Activated naive CD8-positive, alpha-beta T cell treated with anti-CD3 and anti-CD28 coated beads, Interleukin-2, amount 10 ng/mL, durations not matched to agents 7 days and 5 days (primary cell): Measurements from ENCODE around the gene MRPL53. TPM values are rescaled to one million over a fixed set of nuclear protein-coding genes. Genes with fewer than 3 reads are reported as not detected.

Source experiments
- total RNA-seq, 2 experiments: library from RNA; stranded (reverse); gene quantifications; one replicate each; pipeline ENCODE4 v1.2.3, GENCODE V29; 2021

Gene MRPL53
- total RNA-seq, 2 experiments from 2014 or later: 91.6 to 92.1 TPM

Other genes starting within 250 kb of the MRPL53 start
- 1 to 10 TPM; 3.6 to 6.6 TPM for gene SLC4A5, start 129.3 kb downstream of the MRPL53 start, total RNA-seq
- 100 to 1,000 TPM; 111 to 113 TPM for gene DCTN1, start 92.4 kb downstream of the MRPL53 start, total RNA-seq
- 1 to 10 TPM; 3.7 to 5.8 TPM for gene C2orf81, start 51.1 kb downstream of the MRPL53 start, total RNA-seq
- gene WDR54, start 51.0 kb downstream of the MRPL53 start, total RNA-seq: 10 to 100 TPM; 88.9 to 94.4 TPM
- 1 to 10 TPM in 1 of 2 experiments, under 1 TPM in 1; 0.80 to 1.8 TPM for gene RTKN, start 30.7 kb downstream of the MRPL53 start, total RNA-seq
- gene INO80B, start 17.6 kb downstream of the MRPL53 start, total RNA-seq: 10 to 100 TPM; 46.8 to 51.4 TPM
- 10 to 100 TPM; 66.8 to 69.6 TPM for gene WBP1, start 14.2 kb downstream of the MRPL53 start, total RNA-seq
- gene MOGS, start 7.3 kb downstream of the MRPL53 start, total RNA-seq: 10 to 100 TPM; 66.1 to 68.7 TPM
- 10 to 100 TPM; 36.8 to 37.1 TPM for gene CCDC142, start 10.3 kb upstream of the MRPL53 start, total RNA-seq
- gene TTC31, start 10.4 kb upstream of the MRPL53 start, total RNA-seq: 10 to 100 TPM; 44.1 to 46.2 TPM
- gene LBX2, start 26.9 kb upstream of the MRPL53 start, total RNA-seq: 1 to 10 TPM; 1.2 to 1.3 TPM
- gene PCGF1, start 35.0 kb upstream of the MRPL53 start, total RNA-seq: 10 to 100 TPM; 35.9 to 40.1 TPM
- gene TLX2, start 41.8 kb upstream of the MRPL53 start, total RNA-seq: under 1 TPM; 0.69 to 0.88 TPM
- gene DQX1, start 53.6 kb upstream of the MRPL53 start, total RNA-seq: under 1 TPM; 0.20 to 0.39 TPM
- 100 to 1,000 TPM; 126 to 127 TPM for gene AUP1, start 57.0 kb upstream of the MRPL53 start, total RNA-seq
- gene HTRA2, start 57.3 kb upstream of the MRPL53 start, total RNA-seq: 10 to 100 TPM; 46.6 to 47.4 TPM
- gene LOXL3, start 81.3 kb upstream of the MRPL53 start, total RNA-seq: under 1 TPM; 0.42 to 0.62 TPM
- gene DOK1, start 82.0 kb upstream of the MRPL53 start, total RNA-seq: 10 to 100 TPM; 37.7 to 38.3 TPM
- not detected for gene M1AP, start 175.7 kb upstream of the MRPL53 start, total RNA-seq
- gene SEMA4F, start 181.6 kb upstream of the MRPL53 start, total RNA-seq: 10 to 100 TPM in 1 of 2 experiments, 1 to 10 TPM in 1; 9.6 to 11.1 TPM